Neural cell (in vitro differentiated cells): ENCODE data around the gene PEAK1. TPM values are rescaled to one million over a fixed set of nuclear protein-coding genes. Genes with fewer than 3 reads are reported as not detected.
"Not testable (repeated sequence)": the region's sequence is repeated elsewhere in the genome, so short reads cannot be mapped to it uniquely, and the experiment has no call there.

Experiments
- H2AFZ ChIP-seq: fragments of 200-600, 300-800 bp; sonication (generic), shearing (Covaris generic); 2 replicates; pipeline ENCODE4 v1.6.0; 2014; ENCODE audit warnings: low read depth, mild to moderate bottlenecking, antibody characterized with exemption, low read length, moderate library complexity
- H3F3A ChIP-seq: fragments of 200-600 bp; shearing (Covaris generic); 2 replicates; pipeline ENCODE4 v1.6.1; 2016; ENCODE audit warnings: mild to moderate bottlenecking, moderate library complexity, mixed read lengths, antibody characterized with exemption, low read length; ENCODE audit not compliant: insufficient read depth, poor library complexity, severe bottlenecking
- H3K27ac ChIP-seq: fragments of 200-600, 300-800 bp; sonication (generic), shearing (Covaris generic); 2 replicates; pipeline ENCODE4 v1.5.1; 2014; ENCODE audit warnings: mild to moderate bottlenecking, low read length, moderate library complexity
- H3K27me3 ChIP-seq: fragments of 300-800, 200-600 bp; sonication (generic), shearing (Covaris generic); 2 replicates; pipeline ENCODE4 v1.6.0; 2014; ENCODE audit warnings: mild to moderate bottlenecking, low read depth, low read length, moderate library complexity; ENCODE audit not compliant: insufficient read depth
- H3K36me3 ChIP-seq: fragments of 300-800, 200-600 bp; sonication (generic), shearing (Covaris generic); 2 replicates; pipeline ENCODE4 v1.5.1; 2014; ENCODE audit warnings: mild to moderate bottlenecking, antibody characterized with exemption, low read length, moderate library complexity; ENCODE audit not compliant: insufficient read depth
- H3K4me2 ChIP-seq: fragments of 300-800, 200-600 bp; sonication (generic), shearing (Covaris generic); 2 replicates; pipeline ENCODE4 v1.6.0; 2014; ENCODE audit warnings: mild to moderate bottlenecking, low read length
- H3K4me3 ChIP-seq: fragments of 300-800, 200-600 bp; sonication (generic), shearing (Covaris generic); 2 replicates; pipeline ENCODE4 v1.5.1; 2014; ENCODE audit warnings: mild to moderate bottlenecking, low read length, moderate library complexity
- H3K79me2 ChIP-seq: fragments of 200-600 bp; shearing (Covaris generic); replicated peaks from 2 replicates; pipeline ENCODE4 v1.6.0; 2014; ENCODE audit warnings: mild to moderate bottlenecking, low read length, moderate library complexity; ENCODE audit not compliant: insufficient read depth
- H3K9ac ChIP-seq: fragments of 300-800, 200-600 bp; sonication (generic), shearing (Covaris generic); 2 replicates; pipeline ENCODE4 v1.6.1; 2016; ENCODE audit warnings: mild to moderate bottlenecking, low read length, mixed read lengths
- H3K9me2 ChIP-seq: fragments of 200-600 bp; shearing (Covaris generic); 2 replicates; pipeline ENCODE4 v1.6.1; 2016; ENCODE audit warnings: mild to moderate bottlenecking, low read length, mixed read lengths; ENCODE audit not compliant: insufficient read depth
- H3K9me3 ChIP-seq: fragments of 200-600, 300-800 bp; sonication (generic), shearing (Covaris generic); 2 replicates; pipeline ENCODE4 v1.6.1; 2016; ENCODE audit warnings: mild to moderate bottlenecking, mixed run types, low read length, moderate library complexity, mixed read lengths
- H4K20me1 ChIP-seq: fragments of 200-600 bp; shearing (Covaris generic); 2 replicates; pipeline ENCODE4 v1.6.1; 2016; ENCODE audit warnings: mild to moderate bottlenecking, mixed run types; ENCODE audit not compliant: insufficient read depth
- CTCF ChIP-seq: fragments of 450-650 bp; IDR thresholded peaks from 2 replicates; pipeline ENCODE4 v1.5.1; 2014; ENCODE audit warnings: antibody characterized with exemption, mild to moderate bottlenecking, moderate library complexity; ENCODE audit not compliant: poor library complexity, severe bottlenecking
- EP300 ChIP-seq: fragments of 450-650 bp; conservative IDR thresholded peaks from 2 replicates; pipeline ENCODE4 v1.6.1; 2014; ENCODE audit warnings: antibody characterized with exemption, mild to moderate bottlenecking, moderate library complexity; ENCODE audit not compliant: poor library complexity, severe bottlenecking
- EZH2 ChIP-seq: fragments of 200-600, 300-800 bp; shearing (Covaris generic), sonication (generic); IDR thresholded peaks from 2 replicates; pipeline ENCODE4 v1.6.1; 2014; ENCODE audit warnings: antibody characterized with exemption, low read length, borderline replicate concordance, mild to moderate bottlenecking; ENCODE audit not compliant: insufficient read depth, poor library complexity, severe bottlenecking
- MXI1 ChIP-seq: fragments of 450-650 bp; conservative IDR thresholded peaks from 2 replicates; pipeline ENCODE4 v1.6.1; 2014; ENCODE audit warnings: antibody characterized with exemption, mild to moderate bottlenecking; ENCODE audit not compliant: poor library complexity, severe bottlenecking
- POLR2AphosphoS5 ChIP-seq: IDR thresholded peaks from 2 replicates; pipeline ENCODE4 v1.6.1; 2012
- RAD21 ChIP-seq: fragments of 450-650 bp; conservative IDR thresholded peaks from 2 replicates; pipeline ENCODE4 v1.6.1; 2014; ENCODE audit warnings: antibody characterized with exemption, mild to moderate bottlenecking, moderate library complexity
- SMC3 ChIP-seq: fragments of 450-650 bp; conservative IDR thresholded peaks from 2 replicates; pipeline ENCODE4 v1.6.1; 2014; ENCODE audit warnings: antibody characterized with exemption, mild to moderate bottlenecking, moderate library complexity; ENCODE audit not compliant: poor library complexity
- TAF1 ChIP-seq: IDR thresholded peaks from 2 replicates; pipeline ENCODE4 v1.6.1; 2012; ENCODE audit warnings: low read depth
- polyA plus RNA-seq: library from polyadenylated mRNA; depleted of rRNA; stranded (reverse); fragments of >200 nt; gene quantifications from 2 replicates; pipeline ENCODE4 v1.2.3, GENCODE V29; 2014
- TF ChIP-seq, protein P1 (sequence below): IDR thresholded peaks from 2 replicates; pipeline ENCODE4 v1.6.1; 2012; ENCODE audit warnings: borderline replicate concordance

The PEAK1 gene
- polyA plus RNA-seq, 1 donor from 2014 or later: 5.8 TPM

DNA sequence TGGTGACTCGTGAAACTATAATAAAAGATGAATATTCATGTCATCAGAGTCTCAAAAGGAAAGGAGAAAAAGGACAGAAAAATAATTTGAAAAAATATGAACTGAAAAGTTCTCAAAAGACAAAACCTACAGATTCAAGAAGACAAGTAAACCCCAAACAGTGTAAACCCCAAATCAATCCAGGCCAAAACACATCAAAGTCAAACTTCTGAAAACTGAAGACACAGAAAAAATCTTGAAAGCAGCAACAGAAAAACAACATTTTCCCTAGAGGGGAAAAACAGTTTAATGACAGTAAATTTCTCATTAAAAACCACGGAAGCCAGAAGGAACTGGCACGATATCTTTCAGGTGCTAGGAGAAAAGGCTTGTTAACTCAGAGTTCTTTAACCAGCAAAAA lies 143.8 kb downstream of the PEAK1 start:
- H3K4me2 ChIP-seq: no peak overlapping the region

GRCh38 chr15:77273136-77273535 lies 146.8 kb downstream of the PEAK1 start:
- H3F3A ChIP-seq, H3K36me3 ChIP-seq, H3K27me3 ChIP-seq, H3K4me3 ChIP-seq, H3K27ac ChIP-seq, H3K9me2 ChIP-seq, H3K4me2 ChIP-seq, H3K9ac ChIP-seq, H4K20me1 ChIP-seq, H3K9me3 ChIP-seq, H2AFZ ChIP-seq, H3K79me2 ChIP-seq: not testable (repeated sequence)

More for the DNA sequence above, 143.8 kb downstream of the PEAK1 start:
- H3K79me2 ChIP-seq: no peaks in the 10 kb centered on the region
- no peaks in the 10 kb centered on the region for H3K9me3 ChIP-seq
- H3K4me3 ChIP-seq: no peak overlapping the region
- H4K20me1 ChIP-seq: no peaks in the 10 kb centered on the region
- H2AFZ ChIP-seq: no peak overlapping the region
- no peaks in the 10 kb centered on the region for H3F3A ChIP-seq
- TF ChIP-seq EP300 (no peak), EZH2 (no peak), POLR2AphosphoS5 (no peak), RAD21 (no peak), SMC3 (no peak), MXI1 (no peak)
- TF ChIP-seq, protein P1, sequence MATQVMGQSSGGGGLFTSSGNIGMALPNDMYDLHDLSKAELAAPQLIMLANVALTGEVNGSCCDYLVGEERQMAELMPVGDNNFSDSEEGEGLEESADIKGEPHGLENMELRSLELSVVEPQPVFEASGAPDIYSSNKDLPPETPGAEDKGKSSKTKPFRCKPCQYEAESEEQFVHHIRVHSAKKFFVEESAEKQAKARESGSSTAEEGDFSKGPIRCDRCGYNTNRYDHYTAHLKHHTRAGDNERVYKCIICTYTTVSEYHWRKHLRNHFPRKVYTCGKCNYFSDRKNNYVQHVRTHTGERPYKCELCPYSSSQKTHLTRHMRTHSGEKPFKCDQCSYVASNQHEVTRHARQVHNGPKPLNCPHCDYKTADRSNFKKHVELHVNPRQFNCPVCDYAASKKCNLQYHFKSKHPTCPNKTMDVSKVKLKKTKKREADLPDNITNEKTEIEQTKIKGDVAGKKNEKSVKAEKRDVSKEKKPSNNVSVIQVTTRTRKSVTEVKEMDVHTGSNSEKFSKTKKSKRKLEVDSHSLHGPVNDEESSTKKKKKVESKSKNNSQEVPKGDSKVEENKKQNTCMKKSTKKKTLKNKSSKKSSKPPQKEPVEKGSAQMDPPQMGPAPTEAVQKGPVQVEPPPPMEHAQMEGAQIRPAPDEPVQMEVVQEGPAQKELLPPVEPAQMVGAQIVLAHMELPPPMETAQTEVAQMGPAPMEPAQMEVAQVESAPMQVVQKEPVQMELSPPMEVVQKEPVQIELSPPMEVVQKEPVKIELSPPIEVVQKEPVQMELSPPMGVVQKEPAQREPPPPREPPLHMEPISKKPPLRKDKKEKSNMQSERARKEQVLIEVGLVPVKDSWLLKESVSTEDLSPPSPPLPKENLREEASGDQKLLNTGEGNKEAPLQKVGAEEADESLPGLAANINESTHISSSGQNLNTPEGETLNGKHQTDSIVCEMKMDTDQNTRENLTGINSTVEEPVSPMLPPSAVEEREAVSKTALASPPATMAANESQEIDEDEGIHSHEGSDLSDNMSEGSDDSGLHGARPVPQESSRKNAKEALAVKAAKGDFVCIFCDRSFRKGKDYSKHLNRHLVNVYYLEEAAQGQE: no peak
- H3K9me2 ChIP-seq: no peaks in the 10 kb centered on the region
- no peak overlapping the region for H3K27ac ChIP-seq
- H3K9ac ChIP-seq: no peak overlapping the region
- no peaks in the 10 kb centered on the region for H3K27me3 ChIP-seq
- H3K36me3 ChIP-seq: no peaks in the 10 kb centered on the region

GRCh38 chr15:77266708-77267386 lies 153.1 kb downstream of the PEAK1 start:
- TF ChIP-seq TAF1: no peak
- no peak for TF ChIP-seq CTCF
- TF ChIP-seq POLR2AphosphoS5: no peak
- no peak for TF ChIP-seq EZH2
- no peak for TF ChIP-seq RAD21
- no peak for TF ChIP-seq SMC3
- TF ChIP-seq, protein P1: no peak
- no peak for TF ChIP-seq MXI1
- TF ChIP-seq EP300: no peak
- Histone ChIP-seq H3K4me2 (no peak overlapping the region), H3K4me3 (no peak overlapping the region)

More at GRCh38 chr15:77266708-77267386, 153.1 kb downstream of the PEAK1 start:
- no peaks in the 10 kb centered on the region for H3K9me3 ChIP-seq
- H3K27ac ChIP-seq: no peak overlapping the region
- H3K9ac ChIP-seq: no peak overlapping the region
- no peaks in the 10 kb centered on the region for H4K20me1 ChIP-seq
- no peaks in the 10 kb centered on the region for H3K9me2 ChIP-seq
- no peaks in the 10 kb centered on the region for H3K27me3 ChIP-seq
- H3K36me3 ChIP-seq: no peaks in the 10 kb centered on the region
- H3F3A ChIP-seq: no peaks in the 10 kb centered on the region
- H2AFZ ChIP-seq: no peak overlapping the region
- no peaks in the 10 kb centered on the region for H3K79me2 ChIP-seq
